CD4-positive, alpha-beta T cell treated with Interleukin-6 at 100 ng/mL for 8 hours (primary cell): Measurements from ENCODE around the gene SCAMP4.
"Not testable (repeated sequence)": the region's sequence is repeated elsewhere in the genome, so short reads cannot be mapped to it uniquely, and the experiment has no call there.

Experiments
- DNase-seq: peaks from one replicate; pipeline ENCODE4 v3.0.0-alpha.2; 2020; ENCODE audit warnings: mixed read lengths, low spot score

The SCAMP4 gene

GRCh38 chr19:1866693-1867348 is 38.4 kb upstream of the SCAMP4 start:
- DNase-seq, result no peak

- no peak for DNase-seq
Measured at GRCh38 chr19:1867349-1867724, 37.9 kb upstream of the SCAMP4 start.

- DNase-seq, result no peak
Measured at GRCh38 chr19:1868971-1869370, 36.2 kb upstream of the SCAMP4 start.

GRCh38 chr19:1871140-1871597 is 34.0 kb upstream of the SCAMP4 start:
- no peak for DNase-seq

- DNase-seq, result no peak
Measured at GRCh38 chr19:1871630-1872029, 33.6 kb upstream of the SCAMP4 start.

GRCh38 chr19:1872807-1873523 is 32.2 kb upstream of the SCAMP4 start:
- DNase-seq, result no peak

GRCh38 chr19:1873524-1874473 is 31.4 kb upstream of the SCAMP4 start:
- DNase-seq, result no peak

- DNase-seq, result no peak
Measured at GRCh38 chr19:1874554-1875185, 30.5 kb upstream of the SCAMP4 start.

- not testable (repeated sequence) for DNase-seq
Measured at GRCh38 chr19:1875265-1875645, 29.9 kb upstream of the SCAMP4 start.

GRCh38 chr19:1875646-1876495 is 29.3 kb upstream of the SCAMP4 start:
- peak; percentile 84 for DNase-seq

GRCh38 chr19:1876496-1877279 is 28.5 kb upstream of the SCAMP4 start:
- not testable (repeated sequence) for DNase-seq

GRCh38 chr19:1877280-1877660 is 27.9 kb upstream of the SCAMP4 start:
- not testable (repeated sequence) for DNase-seq

GRCh38 chr19:1878583-1878982 is 26.6 kb upstream of the SCAMP4 start:
- not testable (repeated sequence) for DNase-seq

- DNase-seq, result not testable (repeated sequence)
Measured at GRCh38 chr19:1879982-1880381, 25.2 kb upstream of the SCAMP4 start.

GRCh38 chr19:1880611-1881392 is 24.4 kb upstream of the SCAMP4 start:
- DNase-seq, result no peak

- not testable (repeated sequence) for DNase-seq
Measured at GRCh38 chr19:1881393-1882088, 23.7 kb upstream of the SCAMP4 start.

- DNase-seq, result peak; percentile 82
Measured at GRCh38 chr19:1882089-1882785, 23.0 kb upstream of the SCAMP4 start.
